PC-3 (cell line): ENCODE results near the gene SMYD3. TPM values are rescaled to one million over a fixed set of nuclear protein-coding genes. Genes with fewer than 3 reads are reported as not detected.

Experiments
- ATAC-seq: fragments of 200-7000 bp; cut with Tn5 transposase; 2 replicates; pipeline ENCODE4 v1.9.1; 2020; ENCODE audit warnings: mild to moderate bottlenecking, moderate library complexity
- BruUV-seq: library from RNA; stranded (reverse); fragments of 400-500 nt; replicated peaks from 2 replicates; lab custom pipeline; 2021; lab: Mats Ljungman, UMichigan
- CTCF ChIA-PET: fragments of 300-600 bp; sonication (Branson Sonifier 250); formaldehyde crosslinking; loops from one replicate; lab custom pipeline; 2022; ENCODE audit warnings: antibody characterized with exemption; lab: Charles Lee
- POLR2A ChIA-PET: fragments of 300-600 bp; sonication (Branson Sonifier 250); formaldehyde crosslinking; loops from one replicate; lab custom pipeline; 2022; ENCODE audit warnings: antibody characterized with exemption; ENCODE audit not compliant: unreplicated experiment; lab: Charles Lee
- DNase-seq: peaks from one replicate; pipeline ENCODE4 v3.0.0-alpha.2; 2015
- H2AFZ ChIP-seq: fragments of 300-600 bp; sonication (generic); 2 replicates; pipeline ENCODE4 v1.6.0; 2016; ENCODE audit warnings: antibody characterized with exemption, low read length
- H3F3A ChIP-seq: fragments of 300-600 bp; sonication (generic); one replicate; pipeline ENCODE4 v1.6.0; 2017; ENCODE audit warnings: antibody characterized with exemption, low read length, control low read depth, mild to moderate bottlenecking; ENCODE audit not compliant: unreplicated experiment
- H3K27ac ChIP-seq: fragments of 300-600 bp; sonication (generic); 2 replicates; pipeline ENCODE4 v1.5.1; 2016; ENCODE audit warnings: mild to moderate bottlenecking, low read length
- H3K27me3 ChIP-seq: fragments of 300-600 bp; sonication (generic); 2 replicates; pipeline ENCODE4 v1.6.1; 2016; ENCODE audit warnings: low read length, mixed read lengths
- H3K36me3 ChIP-seq: fragments of 300-600 bp; sonication (generic); 2 replicates; pipeline ENCODE4 v1.6.1; 2016; ENCODE audit warnings: low read depth, mixed run types, low read length, mixed read lengths
- H3K4me1 ChIP-seq: fragments of 300-600 bp; sonication (generic); 2 replicates; pipeline ENCODE4 v1.5.1; 2016; ENCODE audit warnings: low read length; ENCODE audit not compliant: insufficient read depth
- H3K4me2 ChIP-seq: fragments of 300-600 bp; sonication (generic); 2 replicates; pipeline ENCODE4 v1.6.0; 2016; ENCODE audit warnings: low read length
- H3K4me3 ChIP-seq: fragments of 300-600 bp; sonication (generic); 2 replicates; pipeline ENCODE4 v1.5.1; 2016; ENCODE audit warnings: mild to moderate bottlenecking, low read length, mixed read lengths
- H3K79me2 ChIP-seq: fragments of 300-600 bp; sonication (generic); 2 replicates; pipeline ENCODE4 v1.6.1; 2017; ENCODE audit warnings: low read length, mixed read lengths
- H3K9ac ChIP-seq: fragments of 300-600 bp; sonication (generic); 2 replicates; pipeline ENCODE4 v1.6.0; 2016; ENCODE audit warnings: mild to moderate bottlenecking, low read length
- H3K9me2 ChIP-seq: fragments of 300-600 bp; sonication (generic); replicated peaks from 2 replicates; pipeline ENCODE4 v1.6.1; 2016; ENCODE audit warnings: mixed run types, low read length, mixed read lengths
- H3K9me3 ChIP-seq: fragments of 300-600 bp; sonication (generic); 2 replicates; pipeline ENCODE4 v1.6.1; 2016; ENCODE audit warnings: low read length, mixed read lengths
- H4K20me1 ChIP-seq: fragments of 300-600 bp; sonication (generic); 2 replicates; pipeline ENCODE4 v1.6.1; 2016; ENCODE audit warnings: low read length, mixed read lengths
- CTCF ChIP-seq: fragments of 300-600 bp; sonication (generic); conservative IDR thresholded peaks from 2 replicates; pipeline ENCODE4 v1.5.1; 2017; ENCODE audit warnings: antibody characterized with exemption, low read depth, mild to moderate bottlenecking, low read length
- EZH2 ChIP-seq: fragments of 300-600 bp; sonication (generic); IDR thresholded peaks from one replicate; pipeline ENCODE4 v1.6.1; 2017; ENCODE audit warnings: antibody characterized with exemption, mild to moderate bottlenecking, low read length; ENCODE audit not compliant: unreplicated experiment
- EZH2phosphoT487 ChIP-seq: fragments of 300-600 bp; sonication (generic); IDR thresholded peaks from 2 replicates; pipeline ENCODE4 v1.6.1; 2018; ENCODE audit warnings: mild to moderate bottlenecking, antibody characterized with exemption, low read length, borderline replicate concordance
- intact Hi-C: fragments of 100-400 bp; cut with micrococcal nuclease; formaldehyde crosslinking; loops from 2 replicates; pipeline ENCODE4 v1.9.0; 2023
- total RNA-seq: library from RNA; depleted of rRNA; stranded (reverse); fragments of >200 nt; gene quantifications from 2 replicates; pipeline ENCODE4 v1.2.3, GENCODE V29; 2014

SMYD3 gene
- total RNA-seq, 1 experiment from 2014 or later: 33.0 TPM

- Histone ChIP-seq H3K9me2 (no peaks in the 10 kb centered on the region), H3K4me1 (peaks cover 18% of the 10 kb centered on the region), H3K27ac (no peak overlapping the region), H3F3A (no peaks in the 10 kb centered on the region), H3K27me3 (no peaks in the 10 kb centered on the region), H3K4me2 (no peak overlapping the region), H2AFZ (no peak overlapping the region), H3K79me2 (no peaks in the 10 kb centered on the region), H3K9me3 (no peaks in the 10 kb centered on the region), H3K9ac (no peak overlapping the region), H4K20me1 (no peaks in the 10 kb centered on the region), H3K4me3 (no peak overlapping the region), H3K36me3 (no peaks in the 10 kb centered on the region)
- TF ChIP-seq CTCF: no peak
- no peak for TF ChIP-seq EZH2phosphoT487
- TF ChIP-seq EZH2: no peak
- DNase-seq (no peak), ATAC-seq (no peak)
- POLR2A ChIA-PET: no interaction called here
- BruUV-seq: no TSS peak
- CTCF ChIA-PET: no interaction called here
- intact Hi-C loops: no loop called here
Measured at GRCh38 chr1:245987997-245988392, 519.1 kb downstream of the SMYD3 start.

- POLR2A ChIA-PET: interaction anchor here (0.6 kb wide), 1 partner anchor 14 kb away, joined by 3 read pairs; no protein-coding TSS in a partner anchor
- no peak for TF ChIP-seq EZH2
- no peak for TF ChIP-seq EZH2phosphoT487
- no peak for TF ChIP-seq CTCF
- no peaks in the 10 kb centered on the region for H4K20me1 ChIP-seq
- H2AFZ ChIP-seq: no peak overlapping the region
- H3K27me3 ChIP-seq: no peaks in the 10 kb centered on the region
- no peak overlapping the region for H3K4me2 ChIP-seq
- no peak overlapping the region for H3K9ac ChIP-seq
- no peaks in the 10 kb centered on the region for H3K9me2 ChIP-seq
- no peaks in the 10 kb centered on the region for H3K79me2 ChIP-seq
- BruUV-seq: no TSS peak
- no peaks in the 10 kb centered on the region for H3F3A ChIP-seq
- ATAC-seq (no peak), DNase-seq (no peak)
- CTCF ChIA-PET: no interaction called here
- H3K4me1 ChIP-seq: peaks cover 18% of the 10 kb centered on the region
- H3K4me3 ChIP-seq: no peak overlapping the region
- no peak overlapping the region for H3K27ac ChIP-seq
- H3K9me3 ChIP-seq: no peaks in the 10 kb centered on the region
- no peaks in the 10 kb centered on the region for H3K36me3 ChIP-seq
- intact Hi-C loops: no loop called here
Measured at GRCh38 chr1:245987577-245987976, 519.5 kb downstream of the SMYD3 start.

- Histone ChIP-seq H3K4me1 (peaks cover 18% of the 10 kb centered on the region), H3K36me3 (no peaks in the 10 kb centered on the region), H2AFZ (no peak overlapping the region), H3K79me2 (no peaks in the 10 kb centered on the region), H3K9ac (no peak overlapping the region), H3K9me2 (no peaks in the 10 kb centered on the region), H3K27ac (no peak overlapping the region), H3F3A (no peaks in the 10 kb centered on the region), H3K4me2 (0 out of 2 replicates have a peak overlapping the region, but pooled peaks have one; percentile 29), H3K9me3 (no peaks in the 10 kb centered on the region), H3K4me3 (no peak overlapping the region), H3K27me3 (no peaks in the 10 kb centered on the region), H4K20me1 (no peaks in the 10 kb centered on the region)
- BruUV-seq: no TSS peak
- ATAC-seq: peak; percentile 69
- DNase-seq: no peak
- ChIA-PET CTCF (no interaction called here), POLR2A (interaction anchor here (0.6 kb wide), 1 partner anchor 14 kb away, joined by 3 read pairs; no protein-coding TSS in a partner anchor)
- TF ChIP-seq CTCF (no peak), EZH2phosphoT487 (no peak), EZH2 (no peak)
- intact Hi-C loops: no loop called here
Measured at GRCh38 chr1:245987219-245987545, 519.9 kb downstream of the SMYD3 start.
